HEK293T (cell line): ENCODE measurements around the gene ISX.

Experiments used
- FOXA1 ChIP-seq: fragments of 450-650 bp; IDR thresholded peaks from 2 replicates; pipeline ENCODE4 v1.6.1; 2016; ENCODE audit warnings: mild to moderate bottlenecking
- FOXM1 ChIP-seq: fragments of 450-650 bp; IDR thresholded peaks from 2 replicates; pipeline ENCODE4 v1.6.1; 2017; ENCODE audit warnings: mild to moderate bottlenecking, borderline replicate concordance
- PKNOX1 ChIP-seq: fragments of 450-650 bp; IDR thresholded peaks from 2 replicates; pipeline ENCODE4 v1.6.1; 2016
- SP1 ChIP-seq: fragments of 450-650 bp; IDR thresholded peaks from 2 replicates; pipeline ENCODE4 v1.6.1; 2017

DNA sequence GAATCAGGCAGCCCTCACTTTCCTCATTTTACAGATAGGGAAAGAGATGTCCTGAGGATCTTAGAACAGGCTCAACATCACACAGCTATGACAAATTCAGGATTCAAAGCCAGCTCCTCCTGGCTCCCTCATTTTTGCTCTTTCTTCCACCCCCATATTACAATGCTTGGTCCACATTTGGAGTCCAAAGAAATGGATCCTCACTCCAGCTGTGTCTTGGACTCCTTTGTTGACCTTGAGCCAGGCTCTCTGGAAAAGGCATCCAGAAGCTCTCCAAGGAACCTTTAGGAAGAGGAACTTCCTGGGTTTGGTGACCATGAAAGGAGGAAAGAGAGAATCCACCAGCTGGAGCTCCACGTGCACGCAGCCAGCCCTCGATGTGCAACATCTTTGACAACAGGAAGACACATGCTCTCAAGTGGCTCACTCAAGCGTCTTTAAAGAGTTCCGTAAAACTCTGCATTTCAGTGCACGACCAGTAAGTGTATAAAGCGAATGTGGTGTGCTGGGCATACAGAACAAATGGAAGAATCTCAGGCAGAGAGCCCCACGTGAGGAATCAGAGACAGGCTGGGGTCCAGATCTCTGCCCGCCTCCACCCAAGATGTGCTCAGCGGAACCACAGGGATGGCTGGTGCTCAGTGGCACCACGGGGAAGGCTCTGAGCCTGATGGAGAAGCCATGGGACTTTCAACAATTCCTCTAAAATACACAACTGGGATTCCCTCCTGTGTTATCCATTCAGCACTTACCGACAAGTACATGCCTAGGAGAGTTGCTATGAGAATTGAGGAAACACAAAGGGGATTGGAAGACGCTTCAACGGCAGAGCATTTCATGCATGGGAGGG lies 48.4 kb downstream of the ISX start:
- no peak for TF ChIP-seq SP1
- TF ChIP-seq FOXM1: no peak
- no peak for TF ChIP-seq FOXA1
- no peak for TF ChIP-seq PKNOX1
